Inflammatory macrophage treated with lipopolysaccharide for 1 hour (primary cell): Measurements from ENCODE around the gene TUBB2A.
"Not testable (repeated sequence)": the region's sequence is repeated elsewhere in the genome, so short reads cannot be mapped to it uniquely, and the experiment has no call there.

Experiments
- DNase-seq, 2 donors: peaks; one replicate each; pipeline ENCODE4 v3.0.0-alpha.2; 2020 to 2022

The TUBB2A gene

GRCh38 chr6:3179945-3180344 is 22.6 kb upstream of the TUBB2A start:
- not testable (repeated sequence) for DNase-seq

GRCh38 chr6:3178666-3179065 is 21.3 kb upstream of the TUBB2A start:
- DNase-seq, result not testable (repeated sequence)

GRCh38 chr6:3176562-3177355 is 19.4 kb upstream of the TUBB2A start:
- DNase-seq, result peak; percentile 71 to 82

- DNase-seq, result no peak
These were observed 18.5 kb upstream of the TUBB2A start for GRCh38 chr6:3175715-3176402.

- DNase-seq, result not testable (repeated sequence)
These were observed 16.3 kb upstream of the TUBB2A start for GRCh38 chr6:3173636-3174089.

- not testable (repeated sequence) for DNase-seq
These were observed 15.4 kb upstream of the TUBB2A start for GRCh38 chr6:3172789-3173188.

- DNase-seq, result not testable (repeated sequence)
These were observed 14.2 kb upstream of the TUBB2A start for GRCh38 chr6:3171313-3172175.

GRCh38 chr6:3170676-3171075 is 13.3 kb upstream of the TUBB2A start:
- not testable (repeated sequence) for DNase-seq

GRCh38 chr6:3168046-3168445 is 10.7 kb upstream of the TUBB2A start:
- not testable (repeated sequence) for DNase-seq

GRCh38 chr6:3166535-3167225 is 9.3 kb upstream of the TUBB2A start:
- not testable (repeated sequence) for DNase-seq

- peak; percentile 94 for DNase-seq
These were observed 8.5 kb upstream of the TUBB2A start for GRCh38 chr6:3165631-3166534.

GRCh38 chr6:3164388-3164787 is 7.0 kb upstream of the TUBB2A start:
- DNase-seq, result no peak

- DNase-seq, result peak; percentile 59 to 61
These were observed 5.9 kb upstream of the TUBB2A start for GRCh38 chr6:3163248-3163594.

- DNase-seq, result peak; percentile 48 to 52
These were observed 5.4 kb upstream of the TUBB2A start for GRCh38 chr6:3162565-3163247.

- DNase-seq, result no peak
These were observed 4.7 kb upstream of the TUBB2A start for GRCh38 chr6:3162067-3162497.

GRCh38 chr6:3159805-3160781 is 2.7 kb upstream of the TUBB2A start:
- peak in 1 of 2 donors; percentile 32 for DNase-seq

- DNase-seq, result peak in 1 of 2 donors; percentile 13
These were observed 887 bp downstream of the TUBB2A start for GRCh38 chr6:3156184-3157130.

- DNase-seq, result not testable (repeated sequence)
These were observed 1.9 kb downstream of the TUBB2A start for GRCh38 chr6:3155416-3155815.
